Osteoblast (primary cell): ENCODE measurements around the gene IL10RB. TPM values are rescaled to one million over a fixed set of nuclear protein-coding genes. Genes with fewer than 3 reads are reported as not detected.
A peak's percentile ranks its signal among the peaks of the same experiment; 100 is the strongest.
"Not testable (repeated sequence)": the region's sequence is repeated elsewhere in the genome, so short reads cannot be mapped to it uniquely, and the experiment has no call there.

Source experiments
- DNase-seq: peaks from one replicate; pipeline ENCODE4 v3.0.0; 2011; ENCODE audit warnings: low spot score, mixed read lengths; ENCODE audit not compliant: insufficient read length; ENCODE audit errors: missing footprints
- H2AFZ ChIP-seq: 2 replicates; pipeline ENCODE4 v1.6.0; 2011; ENCODE audit warnings: mild to moderate bottlenecking, low read length
- H3K27ac ChIP-seq: 2 replicates; pipeline ENCODE4 v1.5.1; 2011; ENCODE audit warnings: mild to moderate bottlenecking, low read depth, low read length, moderate library complexity
- H3K27me3 ChIP-seq: 2 replicates; pipeline ENCODE4 v1.6.0; 2012; ENCODE audit warnings: mild to moderate bottlenecking, control low read depth, inconsistent platforms, low read length, moderate library complexity; ENCODE audit not compliant: insufficient read depth
- H3K36me3 ChIP-seq: 2 replicates; pipeline ENCODE4 v1.5.1; 2011; ENCODE audit warnings: mild to moderate bottlenecking, low read length, control low read depth, moderate library complexity; ENCODE audit not compliant: insufficient read depth
- H3K4me1 ChIP-seq: 2 replicates; pipeline ENCODE4 v1.5.1; 2011; ENCODE audit warnings: mild to moderate bottlenecking, low read length, control low read depth, moderate library complexity; ENCODE audit not compliant: insufficient read depth
- H3K4me2 ChIP-seq: 2 replicates; pipeline ENCODE4 v1.6.0; 2011; ENCODE audit warnings: mild to moderate bottlenecking, low read length; ENCODE audit not compliant: insufficient read depth
- H3K4me3 ChIP-seq: fragments of 200-600 bp; sonication (generic); 3 replicates; pipeline ENCODE4 v1.5.1; 2012; ENCODE audit warnings: mild to moderate bottlenecking, low read length, inconsistent platforms; ENCODE audit not compliant: insufficient read depth
- H3K79me2 ChIP-seq: 2 replicates; pipeline ENCODE4 v1.6.0; 2012; ENCODE audit warnings: mild to moderate bottlenecking, low read length, control low read depth, inconsistent platforms; ENCODE audit not compliant: insufficient read depth
- H3K9me3 ChIP-seq: 2 replicates; pipeline ENCODE4 v1.5.1; 2011; ENCODE audit warnings: low read depth, low read length, control low read depth
- H4K20me1 ChIP-seq: 2 replicates; pipeline ENCODE4 v1.6.0; 2012; ENCODE audit warnings: mild to moderate bottlenecking, low read length, control low read depth; ENCODE audit not compliant: insufficient read depth
- CTCF ChIP-seq: IDR thresholded peaks from 2 replicates; pipeline ENCODE4 v1.5.1; 2011; ENCODE audit warnings: mild to moderate bottlenecking, low read depth, low read length, moderate library complexity; ENCODE audit errors: extremely low read depth
- total RNA-seq: library from RNA; depleted of rRNA; stranded (reverse); fragments of >200 nt; gene quantifications from 2 replicates; pipeline ENCODE4 v1.2.3, GENCODE V29; 2012

Gene IL10RB
- total RNA-seq = 44.9 and 52.7 TPM in 2 replicates

DNA sequence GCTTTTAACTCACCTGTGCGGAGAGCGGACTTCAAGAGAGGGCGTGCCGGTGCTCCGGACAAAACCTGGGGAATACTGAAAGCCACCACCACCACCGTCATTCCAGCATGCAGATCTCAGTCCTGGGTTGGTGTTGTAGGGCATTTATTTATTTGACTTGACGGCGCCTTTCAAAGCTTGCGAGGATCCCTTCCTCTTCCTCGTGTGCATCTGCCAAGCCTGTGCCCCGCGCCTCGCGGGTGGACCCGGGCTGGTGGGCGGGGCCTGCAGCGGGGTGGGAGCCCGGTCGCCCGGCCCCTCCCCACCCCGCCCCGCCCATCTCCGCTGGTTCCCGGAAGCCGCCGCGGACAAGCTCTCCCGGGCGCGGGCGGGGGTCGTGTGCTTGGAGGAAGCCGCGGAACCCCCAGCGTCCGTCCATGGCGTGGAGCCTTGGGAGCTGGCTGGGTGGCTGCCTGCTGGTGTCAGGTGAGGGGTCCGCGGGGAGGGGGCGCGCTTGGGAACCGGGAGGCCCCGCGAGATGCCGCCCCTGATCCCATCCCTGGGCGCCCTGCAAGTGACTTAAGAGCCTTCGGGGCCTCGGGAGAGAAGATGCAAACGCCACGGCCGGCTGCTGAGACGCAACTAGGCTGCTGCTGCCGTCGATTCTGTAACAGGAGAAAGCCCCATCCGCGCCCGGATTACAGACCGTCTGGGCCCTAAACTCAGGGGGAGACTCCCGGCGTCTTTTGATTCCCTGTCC, at the start of gene IL10RB:
IL10RB (plus strand) TSS at position 318 of the 739 bp plus-strand sequence; CDS start at position 417, 99 bp downstream.
- Histone ChIP-seq H3K4me1 (peaks cover 15% of the 10 kb centered on the region), H4K20me1 (no peaks in the 10 kb centered on the region), H3K4me2 (peak within 1 kb of the TSS; percentile 99), H2AFZ (peak within 1 kb of the TSS; percentile 92), H3K36me3 (peaks cover 22% of the 10 kb centered on the region), H3K79me2 (peaks cover 22% of the 10 kb centered on the region), H3K4me3 (peak within 1 kb of the TSS; percentile 92), H3K27ac (peak within 1 kb of the TSS; percentile 71), H3K27me3 (no peaks in the 10 kb centered on the region), H3K9me3 (no peaks in the 10 kb centered on the region)
- peak; percentile 96 for DNase-seq
- TF ChIP-seq CTCF = no peak

DNA sequence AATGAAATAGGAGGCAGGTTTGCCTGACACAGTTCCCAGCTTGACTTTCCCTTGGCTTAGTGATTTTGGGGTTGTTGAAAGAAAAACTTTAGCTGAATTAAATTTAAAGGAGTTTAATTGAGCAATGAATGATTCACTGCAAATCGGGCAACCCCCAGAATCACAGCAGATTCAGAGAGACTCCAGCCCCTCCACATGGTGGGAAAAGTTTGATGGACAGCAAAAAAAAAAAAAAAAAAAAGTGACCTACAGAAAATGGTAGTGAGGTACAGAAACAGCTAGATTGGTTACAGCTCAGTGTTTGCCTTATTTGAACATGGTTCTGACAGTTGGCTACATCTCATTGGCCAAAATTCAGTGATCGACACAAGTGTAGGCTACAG, 49.0 kb upstream of the IL10RB start:
- H3K36me3 ChIP-seq = no peaks in the 10 kb centered on the region
- no peaks in the 10 kb centered on the region for H3K79me2 ChIP-seq
- no peak overlapping the region for H3K4me3 ChIP-seq
- H3K9me3 ChIP-seq = no peaks in the 10 kb centered on the region
- H3K27ac ChIP-seq = no peak overlapping the region
- H3K4me1 ChIP-seq = peaks cover 8% of the 10 kb centered on the region
- no peak for DNase-seq
- H2AFZ ChIP-seq = no peak overlapping the region
- H3K4me2 ChIP-seq = no peak overlapping the region
- no peaks in the 10 kb centered on the region for H3K27me3 ChIP-seq
- TF ChIP-seq CTCF = no peak
- no peaks in the 10 kb centered on the region for H4K20me1 ChIP-seq

- Histone ChIP-seq H3K4me3 (no peak overlapping the region), H3K36me3 (no peaks in the 10 kb centered on the region), H3K9me3 (no peaks in the 10 kb centered on the region), H3K4me2 (no peak overlapping the region), H3K4me1 (no peaks in the 10 kb centered on the region), H4K20me1 (no peaks in the 10 kb centered on the region), H3K27ac (no peak overlapping the region), H3K27me3 (peaks cover 6% of the 10 kb centered on the region), H2AFZ (no peak overlapping the region), H3K79me2 (no peaks in the 10 kb centered on the region)
- DNase-seq = no peak
- no peak for TF ChIP-seq CTCF
Observed at GRCh38 chr21:33219300-33219699, 46.9 kb upstream of the IL10RB start.

DNA sequence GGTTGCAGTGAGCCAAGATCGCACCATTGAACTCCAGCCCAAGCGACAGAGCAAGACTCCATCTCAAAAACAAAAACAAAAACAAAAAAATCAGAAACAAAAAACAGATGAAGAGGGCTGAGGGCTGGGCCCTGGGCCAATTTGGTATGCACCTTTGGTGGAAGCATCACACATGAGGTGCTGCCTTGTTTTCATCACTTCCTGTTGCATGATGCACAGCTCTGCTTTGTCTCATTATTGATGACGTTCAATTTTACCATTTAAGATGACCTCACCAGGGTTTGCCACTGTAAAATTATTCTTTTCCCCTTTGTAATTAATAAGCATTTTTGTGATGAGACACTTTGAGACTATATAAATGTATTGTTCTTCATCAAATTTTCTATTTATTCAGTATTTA, 46.2 kb upstream of the IL10RB start:
- no peak for DNase-seq
- TF ChIP-seq CTCF = no peak

GRCh38 chr21:33225376-33225775, 40.8 kb upstream of the IL10RB start:
- not testable (repeated sequence) for H3K4me2 ChIP-seq, H2AFZ ChIP-seq, DNase-seq, H3K4me1 ChIP-seq, H3K27ac ChIP-seq, H3K36me3 ChIP-seq, H3K9me3 ChIP-seq, H3K4me3 ChIP-seq, H3K79me2 ChIP-seq, H4K20me1 ChIP-seq
- H3K27me3 ChIP-seq = peaks cover 20% of the 10 kb centered on the region

More for the DNA sequence above, 46.2 kb upstream of the IL10RB start:
- no peaks in the 10 kb centered on the region for H4K20me1 ChIP-seq
- peaks cover 6% of the 10 kb centered on the region for H3K27me3 ChIP-seq
- H2AFZ ChIP-seq = no peak overlapping the region
- H3K79me2 ChIP-seq = no peaks in the 10 kb centered on the region
- no peak overlapping the region for H3K27ac ChIP-seq
- H3K4me3 ChIP-seq = no peak overlapping the region
- H3K4me1 ChIP-seq = no peaks in the 10 kb centered on the region
- H3K36me3 ChIP-seq = no peaks in the 10 kb centered on the region
- H3K9me3 ChIP-seq = no peaks in the 10 kb centered on the region
- no peak overlapping the region for H3K4me2 ChIP-seq
